Adrenal gland (tissue), 5 donors: ENCODE measurements around the gene NFIC.

Source experiments
- POLR2A ChIP-seq, 2 donors: fragments of 450-650 bp; IDR thresholded peaks; one replicate each; pipeline ENCODE4 v1.6.1; 2017; ENCODE audit warnings: antibody characterized with exemption in 2 of 2, mild to moderate bottlenecking in 2 of 2, moderate library complexity in 1 of 2
- TF ChIP-seq, protein P1 (sequence below), 6 experiments: fragments of 450-650 bp in 4 of 6; fragments of 200-600 bp in 2 of 6; sonication (generic) in 1 of 6; IDR thresholded peaks; 1 replicate in 5 of 6; 2 replicates in 1 of 6; pipeline versions ENCODE4 v1.5.1 to v1.8.0; 2016 to 2021; ENCODE audit warnings: antibody characterized with exemption in 6 of 6, mild to moderate bottlenecking in 2 of 6, moderate library complexity in 1 of 6
- donor health status: DM: no; HTN: no; CAD: no.

DNA sequence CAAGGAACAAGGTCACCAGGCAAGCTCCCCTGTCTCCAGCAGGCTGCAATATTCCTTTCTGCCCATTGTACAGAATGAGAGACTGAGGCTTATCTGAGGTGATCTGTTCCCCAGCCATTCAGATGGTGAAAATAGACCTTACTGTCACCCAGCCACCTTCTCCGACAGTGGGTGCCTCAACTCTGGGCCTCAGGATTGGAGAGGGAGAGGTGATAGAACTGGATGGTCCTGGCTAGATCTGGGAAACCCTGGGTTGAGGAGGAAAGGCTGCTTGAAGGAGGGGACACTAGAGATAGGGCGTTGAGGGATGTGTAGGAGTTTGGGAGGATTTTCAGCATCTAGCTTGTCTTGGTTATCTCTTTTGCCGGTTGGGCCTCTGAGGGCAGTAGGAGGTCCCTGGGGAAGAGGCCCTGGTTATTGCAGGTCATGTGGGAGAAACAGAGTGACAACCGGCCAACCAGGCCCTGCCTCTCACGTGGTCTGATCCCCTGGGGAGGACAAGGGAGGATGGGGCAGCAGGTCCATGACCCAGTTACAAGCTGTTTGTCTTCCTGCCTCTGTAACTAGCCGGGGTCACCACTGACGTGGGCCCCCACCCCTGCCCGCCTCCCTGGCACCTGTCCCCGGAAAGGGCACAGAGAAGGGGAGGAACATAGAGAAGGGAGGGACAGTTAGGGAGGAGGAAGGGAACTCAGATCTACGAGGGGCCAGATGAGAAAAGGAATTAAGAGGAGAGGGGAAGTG lies 8.2 kb downstream of the NFIC start:
- TF ChIP-seq, protein P1, sequence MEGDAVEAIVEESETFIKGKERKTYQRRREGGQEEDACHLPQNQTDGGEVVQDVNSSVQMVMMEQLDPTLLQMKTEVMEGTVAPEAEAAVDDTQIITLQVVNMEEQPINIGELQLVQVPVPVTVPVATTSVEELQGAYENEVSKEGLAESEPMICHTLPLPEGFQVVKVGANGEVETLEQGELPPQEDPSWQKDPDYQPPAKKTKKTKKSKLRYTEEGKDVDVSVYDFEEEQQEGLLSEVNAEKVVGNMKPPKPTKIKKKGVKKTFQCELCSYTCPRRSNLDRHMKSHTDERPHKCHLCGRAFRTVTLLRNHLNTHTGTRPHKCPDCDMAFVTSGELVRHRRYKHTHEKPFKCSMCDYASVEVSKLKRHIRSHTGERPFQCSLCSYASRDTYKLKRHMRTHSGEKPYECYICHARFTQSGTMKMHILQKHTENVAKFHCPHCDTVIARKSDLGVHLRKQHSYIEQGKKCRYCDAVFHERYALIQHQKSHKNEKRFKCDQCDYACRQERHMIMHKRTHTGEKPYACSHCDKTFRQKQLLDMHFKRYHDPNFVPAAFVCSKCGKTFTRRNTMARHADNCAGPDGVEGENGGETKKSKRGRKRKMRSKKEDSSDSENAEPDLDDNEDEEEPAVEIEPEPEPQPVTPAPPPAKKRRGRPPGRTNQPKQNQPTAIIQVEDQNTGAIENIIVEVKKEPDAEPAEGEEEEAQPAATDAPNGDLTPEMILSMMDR (IDR thresholded peaks at IDR 0.05), result peak in 1 of 6 experiments; percentile 8
- TF ChIP-seq POLR2A (IDR thresholded peaks at IDR 0.05), result no peak
